SU-DHL-6 (cell line): Measurements from ENCODE around the gene RBFOX1.

Source experiments
- H2AFZ ChIP-seq: fragments of 200-600 bp; sonication (generic); 2 replicates; pipeline ENCODE4 v1.6.1; 2014; ENCODE audit warnings: low read depth, mild to moderate bottlenecking, moderate library complexity, mixed read lengths, antibody characterized with exemption, low read length; ENCODE audit not compliant: severe bottlenecking
- H3F3A ChIP-seq: fragments of 200-600 bp; shearing (Covaris generic); 2 replicates; pipeline ENCODE4 v1.6.0; 2016; ENCODE audit warnings: antibody characterized with exemption, mild to moderate bottlenecking; ENCODE audit not compliant: insufficient read depth
- H3K27ac ChIP-seq: fragments of 200-600 bp; sonication (generic); 2 replicates; pipeline ENCODE4 v1.5.1; 2016; ENCODE audit warnings: low read depth, mild to moderate bottlenecking, low read length, moderate library complexity, mixed read lengths
- H3K27me3 ChIP-seq: fragments of 200-600 bp; sonication (generic), shearing (Covaris generic); 2 replicates; pipeline ENCODE4 v1.6.0; 2014; ENCODE audit warnings: mild to moderate bottlenecking, low read length
- H3K36me3 ChIP-seq: fragments of 200-600 bp; sonication (generic); 2 replicates; pipeline ENCODE4 v1.6.1; 2014; ENCODE audit warnings: mild to moderate bottlenecking, low read length, mixed read lengths
- H3K4me2 ChIP-seq: fragments of 300-600, 200-600 bp; shearing (Covaris generic), sonication (generic); 2 replicates; pipeline ENCODE4 v1.6.0; 2014; ENCODE audit warnings: low read length, low read depth, mild to moderate bottlenecking; ENCODE audit not compliant: poor library complexity, severe bottlenecking
- H3K4me3 ChIP-seq: fragments of 200-600 bp; sonication (generic); 2 replicates; pipeline ENCODE4 v1.5.1; 2014; ENCODE audit warnings: antibody characterized with exemption, low read length, mild to moderate bottlenecking, mixed read lengths; ENCODE audit not compliant: insufficient read depth, poor library complexity, severe bottlenecking
- H3K79me2 ChIP-seq: fragments of 200-600 bp; sonication (generic); 2 replicates; pipeline ENCODE4 v1.6.1; 2014; ENCODE audit warnings: mild to moderate bottlenecking, low read length, moderate library complexity; ENCODE audit not compliant: insufficient read depth
- H3K9ac ChIP-seq: fragments of 200-600 bp; sonication (generic); 2 replicates; pipeline ENCODE4 v1.7.0; 2014; ENCODE audit warnings: mild to moderate bottlenecking, low read length
- H3K9me2 ChIP-seq: fragments of 200-600 bp; sonication (generic); replicated peaks from 2 replicates; pipeline ENCODE4 v1.6.1; 2014; ENCODE audit warnings: low read length; ENCODE audit not compliant: insufficient read depth
- H3K9me3 ChIP-seq: fragments of 200-600 bp; sonication (generic); 2 replicates; pipeline ENCODE4 v1.6.1; 2014; ENCODE audit warnings: low read length, mixed read lengths; ENCODE audit not compliant: insufficient read depth
- H4K20me1 ChIP-seq: fragments of 200-600 bp; sonication (generic); 2 replicates; pipeline ENCODE4 v1.6.1; 2014; ENCODE audit warnings: low read depth, mild to moderate bottlenecking, antibody characterized with exemption, low read length, moderate library complexity, mixed read lengths
- CTCF ChIP-seq: fragments of 200-600 bp; sonication (generic); IDR thresholded peaks from one replicate; pipeline ENCODE4 v1.5.1; 2017; ENCODE audit warnings: antibody characterized with exemption, mild to moderate bottlenecking, low read length, moderate library complexity; ENCODE audit not compliant: insufficient read depth, poor library complexity, severe bottlenecking
- EZH2phosphoT487 ChIP-seq: fragments of 200-600 bp; sonication (generic), shearing (Covaris generic); conservative IDR thresholded peaks from 2 replicates; pipeline ENCODE4 v1.6.1; 2018; ENCODE audit warnings: mild to moderate bottlenecking, antibody characterized with exemption, low read length, moderate library complexity, mixed read lengths

Gene RBFOX1

DNA sequence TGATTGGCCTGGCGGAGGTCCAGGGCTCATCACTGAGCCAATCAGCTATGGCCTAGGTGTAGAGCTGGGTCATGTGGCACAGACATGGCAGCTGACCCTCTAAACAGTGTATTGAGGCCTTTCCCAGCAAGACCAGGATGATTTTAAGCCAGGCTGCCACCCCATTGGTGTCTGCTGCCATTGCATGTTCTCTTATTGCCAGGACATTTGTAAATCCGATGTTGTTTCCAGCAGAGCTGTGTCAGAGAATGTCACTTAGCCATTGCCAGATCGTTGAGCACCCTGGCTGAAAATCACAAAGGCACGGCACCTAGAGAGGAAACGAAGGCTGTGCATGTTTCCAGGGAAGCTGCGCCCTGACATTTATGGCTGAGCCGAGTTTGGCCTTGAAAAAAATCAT lies 33.4 kb downstream of the RBFOX1 start:
- no peaks in the 10 kb centered on the region for H3K79me2 ChIP-seq
- no peak for TF ChIP-seq CTCF
- no peak for TF ChIP-seq EZH2phosphoT487
- H3K9me3 ChIP-seq: no peaks in the 10 kb centered on the region
- no peak overlapping the region for H3K4me3 ChIP-seq
- no peaks in the 10 kb centered on the region for H3K9me2 ChIP-seq
- no peak overlapping the region for H3K9ac ChIP-seq
- H3F3A ChIP-seq: no peaks in the 10 kb centered on the region
- no peaks in the 10 kb centered on the region for H3K27me3 ChIP-seq
- H3K27ac ChIP-seq: no peak overlapping the region
- no peak overlapping the region for H2AFZ ChIP-seq
- no peaks in the 10 kb centered on the region for H3K36me3 ChIP-seq
- no peak overlapping the region for H3K4me2 ChIP-seq
- H4K20me1 ChIP-seq: no peaks in the 10 kb centered on the region

- no peaks in the 10 kb centered on the region for H3K9me3 ChIP-seq
- H3F3A ChIP-seq: no peaks in the 10 kb centered on the region
- no peak overlapping the region for H3K4me3 ChIP-seq
- no peaks in the 10 kb centered on the region for H3K36me3 ChIP-seq
- no peak overlapping the region for H3K9ac ChIP-seq
- H3K27ac ChIP-seq: no peak overlapping the region
- H3K9me2 ChIP-seq: no peaks in the 10 kb centered on the region
- no peak overlapping the region for H3K4me2 ChIP-seq
- TF ChIP-seq EZH2phosphoT487 (no peak), CTCF (no peak)
- H4K20me1 ChIP-seq: no peaks in the 10 kb centered on the region
- no peak overlapping the region for H2AFZ ChIP-seq
- no peaks in the 10 kb centered on the region for H3K27me3 ChIP-seq
- no peaks in the 10 kb centered on the region for H3K79me2 ChIP-seq
These were observed 34.6 kb downstream of the RBFOX1 start for GRCh38 chr16:7366993-7367880.

- TF ChIP-seq EZH2phosphoT487 (no peak), CTCF (no peak)
- Histone ChIP-seq H3K9me2 (no peaks in the 10 kb centered on the region), H2AFZ (no peak overlapping the region), H3K4me2 (no peak overlapping the region), H3F3A (no peaks in the 10 kb centered on the region), H3K27ac (no peak overlapping the region), H3K36me3 (no peaks in the 10 kb centered on the region), H3K4me3 (no peak overlapping the region), H3K27me3 (no peaks in the 10 kb centered on the region), H4K20me1 (no peaks in the 10 kb centered on the region), H3K79me2 (no peaks in the 10 kb centered on the region), H3K9ac (no peak overlapping the region), H3K9me3 (no peaks in the 10 kb centered on the region)
These were observed 36.6 kb downstream of the RBFOX1 start for GRCh38 chr16:7369204-7369603.
